HG02973 (cell line): Measurements from ENCODE around the gene OPALIN.
A peak's percentile ranks its signal among the peaks of the same experiment; 100 is the strongest.

Source experiments
- ATAC-seq: cut with Tn5 transposase; IDR thresholded peaks from one replicate; pipeline ENCODE4 v1.9.1; 2021; ENCODE audit warnings: moderate library complexity; ENCODE audit not compliant: unreplicated experiment

OPALIN gene, protein sequence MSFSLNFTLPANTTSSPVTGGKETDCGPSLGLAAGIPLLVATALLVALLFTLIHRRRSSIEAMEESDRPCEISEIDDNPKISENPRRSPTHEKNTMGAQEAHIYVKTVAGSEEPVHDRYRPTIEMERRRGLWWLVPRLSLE

GRCh38 chr10:96358851-96359540, at the start of gene OPALIN:
Gene OPALIN (minus strand): TSS chr10:96359002. CDS start chr10:96358896, 106 bp downstream.
- no peak for ATAC-seq

DNA sequence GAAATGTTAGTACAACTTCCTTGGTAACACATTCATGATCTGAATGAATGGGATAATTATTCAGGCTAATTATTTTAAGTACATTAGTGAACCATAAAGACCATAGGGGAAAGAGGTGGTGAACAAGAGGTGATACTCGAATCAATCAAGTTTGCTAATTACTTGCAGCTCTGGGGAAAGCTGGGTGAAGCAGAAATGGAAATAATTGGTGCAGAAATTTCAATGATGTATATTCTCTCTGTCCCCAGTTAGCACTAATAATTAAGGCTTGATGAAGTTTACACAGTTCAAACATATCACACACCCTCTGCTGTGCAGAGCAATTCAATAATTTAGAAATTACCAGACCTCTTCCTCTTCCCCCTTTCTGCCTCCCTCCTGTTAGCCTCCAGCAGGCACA, 49.4 kb upstream of the OPALIN start:
- ATAC-seq: no peak

DNA sequence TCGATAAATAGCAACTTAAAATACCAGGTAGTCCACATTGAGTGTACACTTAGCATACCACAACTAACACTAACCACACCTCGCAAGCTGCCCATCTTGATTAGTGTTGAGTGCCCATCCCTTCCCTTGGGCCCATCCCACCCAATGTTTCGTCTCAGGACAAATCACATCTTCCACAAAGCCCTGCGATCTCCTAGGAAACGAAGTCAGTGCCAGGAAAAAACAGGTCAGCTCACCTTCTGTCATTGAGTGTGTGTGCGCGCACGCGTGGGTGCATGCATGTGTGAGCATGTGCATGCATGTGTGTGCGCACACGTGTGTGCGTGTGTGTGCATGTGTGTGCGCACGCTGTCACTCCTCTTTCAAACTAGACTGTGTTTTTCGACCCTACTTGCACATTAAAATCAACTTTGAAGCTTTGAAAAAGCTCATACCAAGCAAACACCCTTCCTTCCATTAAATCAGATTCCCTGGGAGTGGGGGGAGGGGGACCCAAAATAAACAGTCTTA, 48.8 kb upstream of the OPALIN start:
- ATAC-seq: no peak

- no peak for ATAC-seq
These were observed 47.3 kb upstream of the OPALIN start for GRCh38 chr10:96406091-96406490.

DNA sequence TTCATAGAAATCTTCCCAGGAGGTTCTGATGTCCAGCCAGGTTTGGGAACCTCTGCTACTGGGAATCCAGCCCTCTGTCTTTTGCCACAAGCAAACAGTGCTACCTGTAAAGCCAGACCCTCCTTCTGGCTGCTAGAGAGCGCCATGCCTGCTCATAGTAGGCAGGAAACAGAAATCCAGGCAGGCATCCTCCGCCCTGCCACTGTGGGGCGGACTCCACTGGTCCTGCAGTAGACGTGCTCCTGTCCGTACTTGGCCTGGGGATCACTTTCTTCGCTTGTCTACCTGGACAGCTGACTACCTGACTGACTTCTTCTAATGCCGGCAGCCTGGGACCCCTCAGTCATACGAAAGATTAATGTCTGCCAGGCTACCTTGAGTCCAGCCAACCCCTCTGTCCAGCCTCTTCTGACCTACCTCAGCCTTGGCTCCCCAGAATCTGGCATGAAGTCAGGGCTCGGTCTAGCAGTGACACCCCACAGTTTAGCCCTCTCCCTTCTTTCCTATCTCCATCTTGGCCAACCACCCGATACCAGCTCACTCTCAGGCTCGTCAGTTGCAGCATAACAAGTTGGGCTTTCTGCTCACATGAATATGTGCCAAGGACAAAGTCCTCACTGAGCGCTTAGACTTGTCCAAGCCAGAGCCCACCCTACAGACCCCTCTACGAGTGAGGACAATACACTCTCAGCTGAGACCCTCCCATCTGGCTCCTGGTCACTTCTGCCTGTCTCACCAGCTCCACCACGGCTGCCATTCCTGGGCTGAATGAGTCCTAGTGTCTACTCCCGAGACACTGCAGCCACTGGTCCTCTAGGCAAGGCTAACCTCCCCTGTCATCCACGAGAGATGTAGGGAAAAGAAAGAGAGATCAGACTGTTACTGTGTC, 43.9 kb upstream of the OPALIN start:
- ATAC-seq: no peak

- ATAC-seq: no peak
These were observed 42.2 kb upstream of the OPALIN start for GRCh38 chr10:96401036-96401435.

- ATAC-seq: no peak
These were observed 41.7 kb upstream of the OPALIN start for GRCh38 chr10:96400465-96400864.

GRCh38 chr10:96397902-96398301, 39.1 kb upstream of the OPALIN start:
- ATAC-seq: no peak

- ATAC-seq: no peak
These were observed 37.4 kb upstream of the OPALIN start for GRCh38 chr10:96395931-96396877.

DNA sequence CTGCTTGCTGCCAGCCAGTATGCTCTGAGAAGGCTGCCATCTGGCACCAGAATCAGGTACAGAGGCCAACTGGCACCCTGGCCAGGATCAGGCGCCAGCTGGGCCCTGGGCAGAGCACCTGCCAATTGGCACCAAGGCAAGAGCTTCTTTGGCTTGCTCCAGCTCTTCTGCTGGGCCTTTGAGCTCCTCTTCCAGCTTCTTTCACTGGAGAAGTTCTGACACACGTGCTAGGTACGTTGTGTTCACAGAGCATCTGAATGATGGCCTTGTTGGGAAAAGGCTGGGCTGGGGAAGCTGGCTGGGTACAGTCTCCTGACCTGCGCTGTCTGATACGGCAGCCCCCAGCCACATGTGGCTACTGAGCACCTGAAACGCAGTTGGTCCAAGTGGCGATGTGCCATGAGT, 31.7 kb upstream of the OPALIN start:
- no peak for ATAC-seq

GRCh38 chr10:96389785-96390184, 31.0 kb upstream of the OPALIN start:
- no peak for ATAC-seq

DNA sequence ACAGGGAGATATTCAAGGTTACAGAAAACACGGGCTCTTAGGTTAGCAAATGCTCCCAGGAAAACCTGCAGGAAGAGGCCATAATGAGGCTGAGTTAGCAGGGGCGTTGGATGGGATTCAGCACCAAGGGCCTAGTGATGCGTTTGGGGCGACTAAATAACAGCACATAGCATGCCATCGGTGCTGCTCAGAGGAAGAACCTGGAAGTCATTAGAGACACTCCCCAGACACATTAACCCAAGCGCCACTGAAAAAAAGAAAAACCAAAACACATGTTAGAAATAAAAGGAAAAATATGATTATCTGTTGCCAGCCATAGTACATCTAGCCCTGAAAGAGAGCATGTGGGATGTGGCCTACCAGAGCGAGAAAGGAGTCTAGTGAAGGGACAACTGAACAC, 28.8 kb upstream of the OPALIN start:
- no peak for ATAC-seq

- no peak for ATAC-seq
These were observed 28.4 kb upstream of the OPALIN start for GRCh38 chr10:96387161-96387560.

- ATAC-seq: no peak
These were observed 25.7 kb upstream of the OPALIN start for GRCh38 chr10:96384506-96384905.

DNA sequence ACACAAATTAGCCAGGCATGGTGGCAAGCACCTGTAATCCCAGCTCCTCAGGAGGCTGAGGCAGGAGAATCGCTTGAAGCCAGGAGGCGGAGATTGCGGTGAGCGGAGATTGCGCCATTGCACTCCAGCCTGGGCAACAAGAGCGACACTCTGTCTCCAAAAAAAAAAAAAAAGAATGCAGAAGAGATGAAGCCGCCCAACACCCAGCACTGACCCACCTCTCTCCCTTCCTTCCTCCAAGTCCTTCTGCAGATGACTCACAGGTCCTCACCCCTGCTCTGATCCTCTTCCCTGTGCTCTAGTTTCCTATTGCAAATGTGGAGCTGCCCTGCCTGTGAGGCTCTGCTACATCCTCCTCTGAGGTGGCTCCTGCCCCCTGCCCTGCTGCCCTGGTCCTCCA, 22.0 kb upstream of the OPALIN start:
- ATAC-seq: no peak

- no peak for ATAC-seq
These were observed 21.0 kb upstream of the OPALIN start for GRCh38 chr10:96379758-96380157.

- no peak for ATAC-seq
These were observed 19.9 kb upstream of the OPALIN start for GRCh38 chr10:96378741-96379140.

- ATAC-seq: no peak
These were observed 19.1 kb upstream of the OPALIN start for GRCh38 chr10:96377816-96378294.

DNA sequence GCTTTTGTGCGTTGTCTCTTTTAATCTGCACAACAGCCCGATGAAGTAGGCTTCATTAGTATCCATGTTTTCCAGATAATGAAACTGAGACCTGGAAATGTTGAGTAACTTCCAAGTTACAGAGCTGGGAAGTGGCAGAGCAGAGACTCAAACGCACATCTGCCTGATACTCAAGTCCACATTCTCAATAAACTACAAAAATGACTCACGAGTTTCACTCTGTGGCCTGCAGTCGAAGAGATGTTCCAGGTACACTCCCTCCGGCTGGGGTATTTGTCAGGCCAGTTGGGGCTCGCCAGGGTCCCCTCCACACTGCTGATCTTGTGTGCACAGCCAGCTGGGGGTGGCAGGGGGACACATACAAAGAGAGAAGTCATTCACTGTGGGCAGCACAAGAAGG, 17.7 kb upstream of the OPALIN start:
- peak; percentile 42 for ATAC-seq
